Fibroblast of lung (primary cell): Measurements from ENCODE around the gene CLIC6.

Experiments used
- CTCF ChIP-seq, 2 donors: IDR thresholded peaks in 1 of 2; conservative IDR thresholded peaks in 1 of 2; 1 replicate in 1 of 2; 2 replicates in 1 of 2; pipeline ENCODE4 v1.5.1; 2011 to 2012; ENCODE audit warnings: low read length in 2 of 2, control low read depth in 1 of 2, inconsistent platforms in 1 of 2, low read depth in 1 of 2, mild to moderate bottlenecking in 1 of 2
- EZH2 ChIP-seq: IDR thresholded peaks from 2 replicates; pipeline ENCODE4 v1.5.1; 2012; ENCODE audit warnings: low read length, control low read depth, mild to moderate bottlenecking; ENCODE audit errors: missing control alignments

- no peak for TF ChIP-seq EZH2
- no peak for TF ChIP-seq CTCF (conservative IDR thresholded peaks at IDR 0.05 in 1 of 2, IDR thresholded peaks at IDR 0.05 in 1 of 2; ENCODE audit: low read depth in 1 of 2, low read length in 2 of 2)
Measured at GRCh38 chr21:34661848-34662247, 6.9 kb upstream of the CLIC6 start.
